HG02798 (cell line): ENCODE results near the gene CCT5.
"Not testable (repeated sequence)": the region's sequence is repeated elsewhere in the genome, so short reads cannot be mapped to it uniquely, and the experiment has no call there.

ENCODE experiments used
- ATAC-seq: cut with Tn5 transposase; IDR thresholded peaks from one replicate; pipeline ENCODE4 v1.9.1; 2021; ENCODE audit warnings: mild to moderate bottlenecking; ENCODE audit not compliant: unreplicated experiment, poor library complexity

The CCT5 gene

GRCh38 chr5:10275460-10275859 is 25.4 kb downstream of the CCT5 start:
- no peak for ATAC-seq

- no peak for ATAC-seq
Measured at GRCh38 chr5:10275991-10276390, 25.9 kb downstream of the CCT5 start.

GRCh38 chr5:10276691-10277090 is 26.6 kb downstream of the CCT5 start:
- no peak for ATAC-seq

- ATAC-seq = no peak
Measured at GRCh38 chr5:10277773-10278630, 27.9 kb downstream of the CCT5 start.

- no peak for ATAC-seq
Measured at GRCh38 chr5:10278658-10279279, 28.7 kb downstream of the CCT5 start.

GRCh38 chr5:10279328-10279727 is 29.2 kb downstream of the CCT5 start:
- no peak for ATAC-seq

- ATAC-seq = no peak
Measured at GRCh38 chr5:10279925-10280720, 30.0 kb downstream of the CCT5 start.

GRCh38 chr5:10283927-10284635 is 34.0 kb downstream of the CCT5 start:
- peak; percentile 96 for ATAC-seq

GRCh38 chr5:10285362-10285761 is 35.3 kb downstream of the CCT5 start:
- ATAC-seq = not testable (repeated sequence)

- no peak for ATAC-seq
Measured at GRCh38 chr5:10286162-10286861, 36.2 kb downstream of the CCT5 start.

- no peak for ATAC-seq
Measured at GRCh38 chr5:10286862-10287227, 36.8 kb downstream of the CCT5 start.

- ATAC-seq = peak; percentile 52
Measured at GRCh38 chr5:10288592-10289219, 38.6 kb downstream of the CCT5 start.

GRCh38 chr5:10289353-10289752 is 39.3 kb downstream of the CCT5 start:
- ATAC-seq = no peak

- no peak for ATAC-seq
Measured at GRCh38 chr5:10289991-10290390, 39.9 kb downstream of the CCT5 start.

GRCh38 chr5:10290438-10290837 is 40.4 kb downstream of the CCT5 start:
- no peak for ATAC-seq

- ATAC-seq = no peak
Measured at GRCh38 chr5:10291692-10292339, 41.7 kb downstream of the CCT5 start.

GRCh38 chr5:10293907-10294662 is 44.0 kb downstream of the CCT5 start:
- ATAC-seq = no peak

- no peak for ATAC-seq
Measured at GRCh38 chr5:10295619-10296326, 45.7 kb downstream of the CCT5 start.
